K562 (cell line): ENCODE results near the gene SHANK2. TPM values are rescaled to one million over a fixed set of nuclear protein-coding genes. Genes with fewer than 3 reads are reported as not detected.

Source experiments
- BRF1 ChIP-seq: IDR thresholded peaks from 3 replicates; pipeline ENCODE4 v1.6.1; 2011; ENCODE audit warnings: borderline replicate concordance, mild to moderate bottlenecking; ENCODE audit not compliant: insufficient read length; ENCODE audit errors: extremely low read depth
- CREB1 ChIP-seq, 2 experiments: sonication (generic) in 1 of 2; formaldehyde crosslinking in 1 of 2; IDR thresholded peaks; 2 replicates each; pipeline versions ENCODE4 v1.6.1 to v1.8.0; 2012 to 2022; ENCODE audit warnings: inconsistent platforms in 1 of 2, mild to moderate bottlenecking in 1 of 2, missing genetic modification reagents in 1 of 2, moderate library complexity in 1 of 2
- HNRNPUL1 ChIP-seq: fragments of 200-400 bp; formaldehyde crosslinking; IDR thresholded peaks from 2 replicates; pipeline ENCODE4 v1.6.1; 2017; ENCODE audit warnings: low read length
- MAFK ChIP-seq: IDR thresholded peaks from 2 replicates; pipeline ENCODE4 v1.6.1; 2011; ENCODE audit warnings: low read length, improper control_type of control experiment
- TAF1 ChIP-seq: IDR thresholded peaks from 2 replicates; pipeline ENCODE4 v1.6.1; 2011; ENCODE audit warnings: mild to moderate bottlenecking, low read length, moderate library complexity; ENCODE audit not compliant: insufficient read depth, control insufficient read depth, severe bottlenecking; ENCODE audit errors: extremely low read depth
- TFE3 ChIP-seq: fragments of 450-650 bp; formaldehyde crosslinking; IDR thresholded peaks from 2 replicates; pipeline ENCODE4 v1.4.0; 2020; ENCODE audit warnings: mild to moderate bottlenecking, mixed read lengths
- ZNF695 ChIP-seq: fragments of 450-650 bp; formaldehyde crosslinking; IDR thresholded peaks from 2 replicates; pipeline ENCODE4 v1.4.0; 2020; ENCODE audit warnings: mild to moderate bottlenecking, moderate library complexity
- polyA plus RNA-seq, 8 experiments: library from polyadenylated mRNA; depleted of rRNA in 4 of 8; stranded (reverse) in 5 of 8; unstranded in 3 of 8; fragments of >200 nt; fragmentation: Nextera tagmentation in 2 of 8; fragmentation: Illumina TruSeq in 1 of 8; extraction: Ambion mirVana in 2 of 8; extraction: Trizol in 1 of 8; gene quantifications; 2 replicates each; pipeline versions ENCODE4 v1.2.1 to v1.2.3, GENCODE V29; 2011 to 2014; ENCODE audit warnings: inconsistent platforms in 1 of 8, missing spikeins in 1 of 8
- total RNA-seq, 7 experiments: library from RNA; depleted of rRNA in 6 of 7; stranded (reverse); fragments of >200 nt in 6 of 7; fragmentation: Illumina TruSeq in 2 of 7; extraction: Trizol in 2 of 7; gene quantifications; 2 replicates each; pipeline versions ENCODE4 v1.2.1 to v1.2.3, GENCODE V29; 2011 to 2021; ENCODE audit warnings: low replicate concordance in 1 of 7
- TF ChIP-seq, protein P1 (sequence below): fragments of 250-450 bp; sonication (Bioruptor Pico); IDR thresholded peaks from 2 replicates; pipeline ENCODE4 v1.4.0; 2020

SHANK2 gene
- total and polyA plus RNA-seq, 9 of the 15 experiments (the other 6 are each of a cell fraction or from before 2014, with no cell fraction given) = 0.04 to 0.07 TPM; not detected in 7

- TF ChIP-seq, protein P1, sequence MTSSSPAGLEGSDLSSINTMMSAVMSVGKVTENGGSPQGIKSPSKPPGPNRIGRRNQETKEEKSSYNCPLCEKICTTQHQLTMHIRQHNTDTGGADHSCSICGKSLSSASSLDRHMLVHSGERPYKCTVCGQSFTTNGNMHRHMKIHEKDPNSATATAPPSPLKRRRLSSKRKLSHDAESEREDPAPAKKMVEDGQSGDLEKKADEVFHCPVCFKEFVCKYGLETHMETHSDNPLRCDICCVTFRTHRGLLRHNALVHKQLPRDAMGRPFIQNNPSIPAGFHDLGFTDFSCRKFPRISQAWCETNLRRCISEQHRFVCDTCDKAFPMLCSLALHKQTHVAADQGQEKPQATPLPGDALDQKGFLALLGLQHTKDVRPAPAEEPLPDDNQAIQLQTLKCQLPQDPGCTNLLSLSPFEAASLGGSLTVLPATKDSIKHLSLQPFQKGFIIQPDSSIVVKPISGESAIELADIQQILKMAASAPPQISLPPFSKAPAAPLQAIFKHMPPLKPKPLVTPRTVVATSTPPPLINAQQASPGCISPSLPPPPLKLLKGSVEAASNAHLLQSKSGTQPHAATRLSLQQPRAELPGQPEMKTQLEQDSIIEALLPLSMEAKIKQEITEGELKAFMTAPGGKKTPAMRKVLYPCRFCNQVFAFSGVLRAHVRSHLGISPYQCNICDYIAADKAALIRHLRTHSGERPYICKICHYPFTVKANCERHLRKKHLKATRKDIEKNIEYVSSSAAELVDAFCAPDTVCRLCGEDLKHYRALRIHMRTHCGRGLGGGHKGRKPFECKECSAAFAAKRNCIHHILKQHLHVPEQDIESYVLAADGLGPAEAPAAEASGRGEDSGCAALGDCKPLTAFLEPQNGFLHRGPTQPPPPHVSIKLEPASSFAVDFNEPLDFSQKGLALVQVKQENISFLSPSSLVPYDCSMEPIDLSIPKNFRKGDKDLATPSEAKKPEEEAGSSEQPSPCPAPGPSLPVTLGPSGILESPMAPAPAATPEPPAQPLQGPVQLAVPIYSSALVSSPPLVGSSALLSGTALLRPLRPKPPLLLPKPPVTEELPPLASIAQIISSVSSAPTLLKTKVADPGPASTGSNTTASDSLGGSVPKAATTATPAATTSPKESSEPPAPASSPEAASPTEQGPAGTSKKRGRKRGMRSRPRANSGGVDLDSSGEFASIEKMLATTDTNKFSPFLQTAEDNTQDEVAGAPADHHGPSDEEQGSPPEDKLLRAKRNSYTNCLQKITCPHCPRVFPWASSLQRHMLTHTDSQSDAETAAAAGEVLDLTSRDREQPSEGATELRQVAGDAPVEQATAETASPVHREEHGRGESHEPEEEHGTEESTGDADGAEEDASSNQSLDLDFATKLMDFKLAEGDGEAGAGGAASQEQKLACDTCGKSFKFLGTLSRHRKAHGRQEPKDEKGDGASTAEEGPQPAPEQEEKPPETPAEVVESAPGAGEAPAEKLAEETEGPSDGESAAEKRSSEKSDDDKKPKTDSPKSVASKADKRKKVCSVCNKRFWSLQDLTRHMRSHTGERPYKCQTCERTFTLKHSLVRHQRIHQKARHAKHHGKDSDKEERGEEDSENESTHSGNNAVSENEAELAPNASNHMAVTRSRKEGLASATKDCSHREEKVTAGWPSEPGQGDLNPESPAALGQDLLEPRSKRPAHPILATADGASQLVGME (CRISPR knock-in tag) = no peak
- TF ChIP-seq TAF1 (no peak), MAFK (no peak), TFE3 (no peak), ZNF695 (CRISPR knock-in tag) (no peak), BRF1 (no peak), HNRNPUL1 (no peak), CREB1 (IDR thresholded peaks at IDR 0.05) (no peak), CREB1 (CRISPR knock-in tag; IDR thresholded peaks at IDR 0.05) (no peak)
Measured at GRCh38 chr11:71252770-71253730, 673 bp upstream of the SHANK2 start (continued).
